Neural progenitor cell (in vitro differentiated cells): ENCODE measurements around the gene CA7.
"Not testable (repeated sequence)": the region's sequence is repeated elsewhere in the genome, so short reads cannot be mapped to it uniquely, and the experiment has no call there.

Experiments
- CTCF ChIP-seq: fragments of 200-600 bp; sonication (generic); IDR thresholded peaks from 2 replicates; pipeline ENCODE4 v1.5.1; 2017; ENCODE audit warnings: antibody characterized with exemption, mild to moderate bottlenecking
- EZH2 ChIP-seq: fragments of 200-600 bp; sonication (generic); IDR thresholded peaks from 2 replicates; pipeline ENCODE4 v1.6.1; 2017; ENCODE audit warnings: antibody characterized with exemption, mild to moderate bottlenecking, moderate library complexity

- not testable (repeated sequence) for TF ChIP-seq CTCF, EZH2
These were observed 27.1 kb downstream of the CA7 start for GRCh38 chr16:66871363-66871762.
